SH-SY5Y (cell line): Measurements from ENCODE around the gene INPP4B.

Source experiments
- GATA2 ChIP-seq: IDR thresholded peaks from 2 replicates; pipeline ENCODE4 v1.6.1; 2011; ENCODE audit warnings: mild to moderate bottlenecking, low read depth, low read length
- GATA3 ChIP-seq: IDR thresholded peaks from 2 replicates; pipeline ENCODE4 v1.6.1; 2011; ENCODE audit warnings: low read depth, mild to moderate bottlenecking, low read length, moderate library complexity

DNA sequence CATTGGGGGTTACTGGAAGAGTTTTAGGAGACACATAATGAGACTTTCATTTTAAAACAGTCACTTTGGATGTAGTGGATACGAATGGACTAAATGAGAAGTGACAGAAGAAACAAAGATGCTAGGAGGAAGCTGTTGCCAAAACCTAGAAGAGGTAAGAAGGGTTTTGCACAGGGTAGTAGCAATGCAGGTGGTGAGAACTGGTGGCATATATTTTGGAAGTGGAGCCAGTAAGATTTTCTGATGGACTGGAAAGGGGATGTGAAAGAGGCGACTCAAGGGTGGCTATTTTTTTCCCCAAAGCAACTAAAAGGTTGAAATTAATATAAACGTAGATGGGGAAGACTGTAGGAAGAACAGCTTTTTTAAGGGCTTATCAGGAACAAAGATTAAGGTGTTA, 747.7 kb downstream of the INPP4B start:
- TF ChIP-seq GATA3: no peak
- TF ChIP-seq GATA2: no peak
